Lower lobe of right lung (tissue), 2 donors: ENCODE results near the gene USP32. TPM values are rescaled to one million over a fixed set of nuclear protein-coding genes. Genes with fewer than 3 reads are reported as not detected.

Experiments used
- ATAC-seq, 2 donors: fragments of 200-7000 bp; cut with Tn5 transposase; one replicate each; pipeline ENCODE4 v1.9.1; 2020 to 2022; ENCODE audit warnings: mild to moderate bottlenecking in 2 of 2, moderate library complexity in 2 of 2
- DNase-seq: peaks from one replicate; pipeline ENCODE4 v3.0.0-alpha.2; 2020
- H3K27ac ChIP-seq: fragments of 200-600 bp; one replicate; pipeline ENCODE4 v1.8.0; 2022
- H3K27me3 ChIP-seq: fragments of 200-600 bp; one replicate; pipeline ENCODE4 v1.8.0; 2022; ENCODE audit warnings: low read depth
- H3K36me3 ChIP-seq: fragments of 200-600 bp; one replicate; pipeline ENCODE4 v1.8.0; 2022; ENCODE audit warnings: mild to moderate bottlenecking
- H3K4me1 ChIP-seq: fragments of 200-600 bp; one replicate; pipeline ENCODE4 v1.8.0; 2022
- H3K4me3 ChIP-seq: fragments of 200-600 bp; one replicate; pipeline ENCODE4 v1.8.0; 2022; ENCODE audit warnings: mild to moderate bottlenecking
- H3K9me3 ChIP-seq: fragments of 200-600 bp; one replicate; pipeline ENCODE4 v1.8.0; 2022
- intact Hi-C: fragments of 100-400 bp; cut with DNase I; formaldehyde crosslinking; loops from one replicate; pipeline ENCODE4 v1.11.0; 2022
- total RNA-seq: library from RNA; stranded (reverse); fragmentation: NEBNext Ultra II Directional; extraction: Animal tissue kit (Norgen Biotek cat#: 25700); gene quantifications from one replicate; pipeline ENCODE4 v1.2.1, GENCODE V29; 2021
- TF ChIP-seq, protein P1 (sequence below): fragments of 200-600 bp; IDR thresholded peaks from one replicate; pipeline ENCODE4 v1.8.0; 2022; ENCODE audit warnings: antibody characterized with exemption, mild to moderate bottlenecking
- donor health status: DM: no; HTN: yes; CAD: no; lungs with severe emphysema.

The USP32 gene
- total RNA-seq, 1 donor from 2014 or later: 68.9 TPM

DNA sequence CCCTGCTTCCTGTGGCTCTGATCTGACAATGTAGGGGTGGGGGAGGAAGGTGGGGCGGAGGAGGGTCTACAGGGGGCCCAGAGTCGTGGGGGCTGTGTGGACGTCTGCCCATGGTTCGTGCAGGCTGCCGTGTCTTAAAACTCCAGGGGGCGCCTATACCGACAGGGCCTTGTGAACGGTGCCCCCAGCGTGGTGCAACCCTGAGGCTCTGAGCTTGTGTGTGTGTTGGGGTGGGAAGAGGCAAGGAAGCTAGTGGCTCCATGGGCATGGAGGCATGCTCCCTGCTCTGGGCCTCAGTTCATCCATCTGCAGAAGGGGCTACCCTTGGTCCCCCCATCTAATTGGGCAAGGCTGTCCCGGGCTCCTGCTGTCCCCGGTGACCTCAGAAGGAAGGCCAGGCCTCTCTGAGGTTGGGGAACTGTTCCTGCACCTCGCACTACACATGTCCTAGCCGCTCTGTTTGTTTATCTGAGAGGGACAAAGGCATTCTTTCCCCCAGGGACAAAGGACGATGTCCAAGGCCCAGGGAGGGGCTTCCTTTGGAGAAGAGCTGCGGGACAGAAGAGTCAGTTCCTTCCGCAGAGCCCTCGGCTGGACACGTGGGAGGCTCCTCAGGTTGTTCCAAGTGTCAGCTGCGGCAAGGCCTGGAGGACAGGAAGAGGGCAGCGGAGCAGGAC is 228.7 kb downstream of the USP32 start:
- intact Hi-C loops: no loop called here
- peaks cover 10% of the 10 kb centered on the region for H3K27me3 ChIP-seq
- TF ChIP-seq, protein P1, sequence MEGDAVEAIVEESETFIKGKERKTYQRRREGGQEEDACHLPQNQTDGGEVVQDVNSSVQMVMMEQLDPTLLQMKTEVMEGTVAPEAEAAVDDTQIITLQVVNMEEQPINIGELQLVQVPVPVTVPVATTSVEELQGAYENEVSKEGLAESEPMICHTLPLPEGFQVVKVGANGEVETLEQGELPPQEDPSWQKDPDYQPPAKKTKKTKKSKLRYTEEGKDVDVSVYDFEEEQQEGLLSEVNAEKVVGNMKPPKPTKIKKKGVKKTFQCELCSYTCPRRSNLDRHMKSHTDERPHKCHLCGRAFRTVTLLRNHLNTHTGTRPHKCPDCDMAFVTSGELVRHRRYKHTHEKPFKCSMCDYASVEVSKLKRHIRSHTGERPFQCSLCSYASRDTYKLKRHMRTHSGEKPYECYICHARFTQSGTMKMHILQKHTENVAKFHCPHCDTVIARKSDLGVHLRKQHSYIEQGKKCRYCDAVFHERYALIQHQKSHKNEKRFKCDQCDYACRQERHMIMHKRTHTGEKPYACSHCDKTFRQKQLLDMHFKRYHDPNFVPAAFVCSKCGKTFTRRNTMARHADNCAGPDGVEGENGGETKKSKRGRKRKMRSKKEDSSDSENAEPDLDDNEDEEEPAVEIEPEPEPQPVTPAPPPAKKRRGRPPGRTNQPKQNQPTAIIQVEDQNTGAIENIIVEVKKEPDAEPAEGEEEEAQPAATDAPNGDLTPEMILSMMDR: no peak
- peaks cover 41% of the 10 kb centered on the region for H3K4me1 ChIP-seq
- no peak for DNase-seq
- H3K36me3 ChIP-seq: no peaks in the 10 kb centered on the region
- no peaks in the 10 kb centered on the region for H3K9me3 ChIP-seq
- peak; percentile 31 to 38 for ATAC-seq
- no peak overlapping the region for H3K4me3 ChIP-seq
- peak overlapping the region; percentile 74 for H3K27ac ChIP-seq

DNA sequence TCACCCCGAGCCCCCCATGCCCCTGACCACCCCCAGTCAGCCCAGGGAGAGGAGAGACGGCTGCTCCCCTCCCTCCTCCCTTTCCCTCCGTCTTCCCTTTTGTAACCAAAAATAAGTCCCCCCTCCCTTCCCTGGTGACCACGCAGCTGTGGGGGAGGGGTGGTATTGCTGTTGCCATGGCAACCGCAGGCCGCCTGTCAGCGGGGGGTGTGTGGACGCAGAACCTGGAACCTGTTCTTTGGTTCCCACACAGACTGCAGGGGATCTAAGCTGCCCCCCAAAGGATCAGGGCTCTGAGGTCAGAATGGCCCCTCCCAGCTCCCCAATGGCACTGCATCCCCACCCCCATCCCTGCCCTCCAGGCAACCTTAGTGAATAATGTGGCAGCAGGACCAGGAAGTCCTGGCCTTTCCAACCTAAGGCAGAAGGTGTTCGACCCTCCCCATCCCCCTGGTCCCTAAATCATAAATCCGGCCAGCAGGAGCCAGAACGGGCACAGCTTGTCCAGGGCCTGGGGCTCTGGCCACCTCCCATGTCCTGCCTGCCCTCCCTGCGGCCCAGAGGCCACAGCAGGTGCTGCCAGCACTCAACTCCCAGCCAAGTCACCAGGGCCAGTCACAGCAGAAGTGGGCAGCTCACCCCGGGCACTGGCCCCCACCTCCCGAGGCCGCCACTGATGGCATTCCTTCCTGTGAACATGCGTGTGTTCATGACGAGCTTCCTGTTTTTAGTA is 230.2 kb downstream of the USP32 start:
- Histone ChIP-seq H3K4me3 (no peak overlapping the region), H3K9me3 (no peaks in the 10 kb centered on the region), H3K4me1 (peaks cover 32% of the 10 kb centered on the region), H3K36me3 (no peaks in the 10 kb centered on the region), H3K27me3 (peaks cover 10% of the 10 kb centered on the region), H3K27ac (peak overlapping the region; percentile 74)
- DNase-seq (peak; percentile 62), ATAC-seq (peak; percentile 42 to 53)
- intact Hi-C loops: no loop called here
- TF ChIP-seq, protein P1: no peak

DNA sequence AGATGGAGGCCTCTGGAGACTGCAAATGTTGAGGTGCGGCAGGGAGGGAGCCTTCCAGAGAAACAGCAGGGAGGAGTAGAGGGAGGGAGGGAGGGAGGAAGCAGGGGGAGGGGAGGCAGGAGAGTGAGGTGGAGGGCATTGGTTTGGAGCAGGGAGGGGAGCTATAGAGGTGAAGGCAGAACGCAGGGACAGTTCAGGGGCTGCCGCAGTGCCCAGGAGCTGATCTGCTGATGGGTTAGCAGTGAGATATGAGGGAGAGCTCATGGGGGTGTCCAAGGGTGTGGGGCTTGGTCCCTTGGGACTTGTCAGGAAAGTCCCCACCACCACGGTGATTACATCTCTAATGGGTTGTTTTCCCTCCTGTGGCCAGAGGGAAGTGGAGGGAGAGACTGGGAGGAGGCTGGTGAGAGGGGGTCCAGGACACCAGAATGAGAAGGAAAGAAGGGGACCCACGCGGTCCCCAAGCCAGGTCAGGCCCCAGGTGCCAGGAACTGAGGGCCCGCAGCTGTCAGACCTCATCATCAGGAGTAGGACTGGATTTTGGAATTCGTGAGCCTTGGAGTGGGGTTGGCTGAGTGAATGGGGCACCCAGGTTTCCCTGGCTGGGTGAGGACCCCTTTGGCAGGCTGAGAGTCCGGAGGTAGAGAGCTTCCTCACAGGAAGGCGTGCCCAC is 231.0 kb downstream of the USP32 start:
- H3K9me3 ChIP-seq: no peaks in the 10 kb centered on the region
- ATAC-seq (no peak), DNase-seq (peak; percentile 7)
- TF ChIP-seq, protein P1: no peak
- peaks cover 10% of the 10 kb centered on the region for H3K27me3 ChIP-seq
- intact Hi-C loops: no loop called here
- no peak overlapping the region for H3K4me3 ChIP-seq
- H3K27ac ChIP-seq: peak overlapping the region; percentile 74
- peaks cover 30% of the 10 kb centered on the region for H3K4me1 ChIP-seq
- no peaks in the 10 kb centered on the region for H3K36me3 ChIP-seq

DNA sequence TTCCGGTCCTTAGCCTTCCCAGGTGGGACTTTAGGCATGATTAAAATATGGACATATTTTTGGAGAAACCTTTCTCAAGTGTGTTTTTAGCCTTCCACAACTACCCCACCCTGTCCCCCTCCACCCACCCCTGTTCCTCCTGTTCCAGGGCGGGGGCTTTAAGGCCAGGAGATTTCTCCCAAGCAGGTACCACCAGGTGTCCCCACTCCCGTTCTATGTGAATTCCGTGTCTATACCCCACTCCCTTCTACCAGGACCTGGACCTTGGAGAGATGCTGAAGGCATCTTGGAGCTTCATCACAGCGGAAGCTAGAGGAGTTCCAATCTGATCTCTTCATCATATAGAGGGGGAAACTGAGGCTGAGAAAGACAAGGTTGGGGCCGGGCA is 232.5 kb downstream of the USP32 start:
- no peak overlapping the region for H3K4me3 ChIP-seq
- peaks cover 29% of the 10 kb centered on the region for H3K4me1 ChIP-seq
- peaks cover 10% of the 10 kb centered on the region for H3K27me3 ChIP-seq
- H3K27ac ChIP-seq: no peak overlapping the region
- no peaks in the 10 kb centered on the region for H3K36me3 ChIP-seq
- TF ChIP-seq, protein P1: no peak
- no peaks in the 10 kb centered on the region for H3K9me3 ChIP-seq
- ATAC-seq: no peak
- no peak for DNase-seq
- intact Hi-C loops: no loop called here

DNA sequence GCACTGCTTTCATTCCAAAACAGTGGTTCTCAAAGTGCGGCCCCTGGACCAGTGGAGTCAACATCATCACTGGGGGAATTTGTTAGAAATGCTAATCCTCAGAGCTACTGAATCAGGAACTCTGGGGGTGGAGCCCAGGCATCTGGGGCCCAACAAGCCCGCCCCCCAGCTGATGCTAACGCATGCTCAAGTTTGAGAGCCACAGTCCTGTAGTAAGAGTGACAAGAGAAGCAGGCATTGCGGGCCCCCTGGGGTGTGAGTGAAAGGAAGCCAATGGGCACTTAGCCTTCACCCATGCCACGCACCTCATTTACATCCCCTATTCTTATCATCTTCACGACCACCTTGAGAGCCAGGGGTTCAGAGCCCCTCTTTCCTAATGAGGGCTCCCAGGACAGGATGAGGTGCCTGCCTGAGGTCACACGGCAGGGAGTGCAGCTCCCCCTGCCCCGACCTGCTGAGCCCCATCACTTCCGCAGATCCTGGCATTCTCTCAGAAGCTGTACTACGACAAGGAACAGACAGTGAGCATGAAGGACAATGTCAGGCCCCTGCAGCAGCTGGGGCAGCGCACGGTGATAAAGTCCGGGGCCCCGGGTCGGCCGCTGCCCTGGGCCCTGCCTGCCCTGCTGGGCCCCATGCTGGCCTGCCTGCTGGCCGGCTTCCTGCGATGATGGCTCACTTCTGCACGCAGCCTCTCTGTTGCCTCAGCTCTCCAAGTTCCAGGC is 233.0 kb downstream of the USP32 start:
- DNase-seq (peak; percentile 22), ATAC-seq (no peak)
- H3K4me3 ChIP-seq: no peak overlapping the region
- no peaks in the 10 kb centered on the region for H3K9me3 ChIP-seq
- H3K27me3 ChIP-seq: peaks cover 10% of the 10 kb centered on the region
- no peaks in the 10 kb centered on the region for H3K36me3 ChIP-seq
- intact Hi-C loops: no loop called here
- peaks cover 35% of the 10 kb centered on the region for H3K4me1 ChIP-seq
- TF ChIP-seq, protein P1: no peak
- H3K27ac ChIP-seq: no peak overlapping the region
